HG02852 (cell line): ENCODE measurements around the gene JDP2.
"Not testable (repeated sequence)": the region's sequence is repeated elsewhere in the genome, so short reads cannot be mapped to it uniquely, and the experiment has no call there.

Experiments used
- ATAC-seq: cut with Tn5 transposase; IDR thresholded peaks from one replicate; pipeline ENCODE4 v1.9.1; 2021; ENCODE audit warnings: mild to moderate bottlenecking, moderate library complexity; ENCODE audit not compliant: unreplicated experiment

Gene JDP2

DNA sequence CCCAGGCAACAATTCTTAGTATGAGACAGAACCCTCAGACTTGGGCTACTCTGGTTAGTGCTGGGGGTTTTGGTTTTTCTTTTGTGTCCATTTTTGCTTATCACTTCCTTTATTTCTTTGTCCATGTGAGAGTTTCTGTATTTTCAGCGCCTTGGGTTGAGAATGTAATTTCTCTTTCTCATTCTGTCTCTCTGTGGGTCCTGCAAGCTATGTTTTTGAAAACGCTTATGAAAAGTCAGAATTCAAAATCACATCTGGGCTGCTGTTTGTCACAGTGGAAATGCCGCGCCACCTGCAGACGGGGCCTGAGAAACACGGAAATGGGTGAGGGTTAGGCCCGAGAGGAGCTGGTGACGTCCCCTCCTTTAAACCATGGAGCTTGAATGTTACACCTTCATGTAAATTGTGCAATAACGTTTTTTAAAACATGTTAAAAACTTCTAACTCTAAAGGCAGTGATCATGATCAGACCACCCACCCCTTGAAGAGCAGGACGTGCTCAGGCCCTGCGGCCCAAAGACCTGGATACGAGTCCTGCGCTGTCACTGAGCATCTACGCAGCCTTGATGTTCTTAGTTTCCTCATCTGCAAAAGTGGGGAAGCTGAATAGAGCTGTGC lies 26.1 kb downstream of the JDP2 start:
- no peak for ATAC-seq

DNA sequence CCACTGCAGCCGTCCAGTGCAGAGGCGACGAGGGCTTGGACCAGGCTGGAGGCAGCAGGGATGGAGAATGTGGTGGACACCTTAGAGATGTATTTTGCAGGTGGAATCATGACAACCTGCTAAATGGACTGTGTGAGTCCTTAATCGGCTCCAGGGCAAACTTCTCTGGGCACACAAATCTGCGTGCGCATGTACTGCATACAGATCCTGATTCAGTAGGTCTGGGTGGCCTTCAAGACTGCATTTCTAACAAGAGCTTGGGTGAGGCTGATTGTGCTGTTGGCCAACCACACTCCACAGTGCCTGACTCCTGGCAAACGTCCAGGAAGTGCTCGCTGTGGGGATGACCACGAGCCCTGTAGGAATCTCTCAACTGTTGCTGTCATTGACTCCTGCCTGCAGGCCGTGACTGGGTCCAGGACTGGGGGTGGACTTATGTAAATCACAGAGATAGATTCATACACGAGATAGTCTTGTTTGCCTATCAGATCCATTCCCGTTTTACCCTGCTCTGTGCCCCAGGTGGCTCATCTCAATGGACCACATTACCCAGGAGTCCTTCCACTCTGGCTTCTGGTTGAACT lies 27.2 kb downstream of the JDP2 start:
- ATAC-seq, result no peak

DNA sequence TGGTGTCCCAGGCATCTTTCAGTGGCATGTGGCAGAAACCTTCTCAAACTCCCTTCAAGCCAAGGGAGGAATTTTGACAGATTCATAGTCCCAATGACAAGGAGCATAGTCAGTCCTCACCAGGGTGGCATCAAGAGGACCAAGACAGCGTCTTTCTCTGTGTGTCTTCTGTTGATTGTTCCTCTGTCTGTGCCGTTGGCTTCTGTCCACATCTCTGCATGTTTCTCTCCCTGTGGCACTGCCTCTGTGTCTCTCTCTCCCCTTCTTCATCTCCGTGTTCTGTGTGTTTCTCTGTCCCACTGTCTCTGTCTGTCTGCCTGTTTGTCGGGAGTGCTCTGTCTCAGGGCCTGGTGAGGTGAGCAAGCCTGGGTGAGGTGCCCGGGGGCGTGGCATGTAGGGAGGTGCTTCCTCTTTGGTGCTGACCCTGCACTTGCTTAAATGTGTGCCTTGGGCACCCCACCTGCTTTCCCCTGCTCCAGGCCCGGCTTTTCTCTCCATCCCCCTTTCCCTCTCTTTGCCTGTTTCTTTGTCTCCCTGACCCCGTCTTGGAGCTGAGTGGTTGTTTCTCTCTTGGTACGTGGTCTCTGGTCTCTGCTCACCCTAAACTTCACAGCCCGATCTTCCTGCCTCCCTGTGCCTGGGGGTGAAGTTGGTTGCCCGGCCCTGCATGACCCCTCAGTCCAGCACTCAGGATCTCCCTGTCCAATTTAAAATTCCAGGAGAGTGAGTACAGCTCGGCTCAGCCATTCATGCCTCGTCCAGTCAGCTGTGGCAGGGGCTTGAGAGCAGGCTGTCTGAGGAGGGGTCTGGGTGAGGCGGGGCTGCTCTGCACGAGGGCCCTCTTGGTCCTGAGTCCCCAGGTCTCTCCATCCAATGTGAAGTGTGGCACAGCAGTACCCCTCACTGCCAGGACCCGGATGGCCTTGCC lies 28.5 kb downstream of the JDP2 start:
- no peak for ATAC-seq

DNA sequence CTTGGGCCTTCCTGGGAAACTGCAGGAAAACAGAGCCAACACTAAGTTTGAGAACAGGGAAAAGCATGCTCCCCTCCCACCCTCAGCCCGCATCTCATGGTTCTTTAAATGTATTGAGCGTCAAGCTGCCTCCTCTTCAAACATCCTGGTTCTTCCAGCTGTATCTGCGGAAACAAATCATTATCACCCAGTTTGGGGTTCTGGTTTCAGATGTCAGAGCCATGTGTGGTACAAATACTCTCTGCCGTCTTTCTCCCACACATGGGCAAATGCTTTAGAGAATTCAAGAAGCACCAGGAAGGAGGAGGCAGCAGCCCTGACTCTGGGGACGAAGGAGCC lies 29.1 kb downstream of the JDP2 start:
- ATAC-seq, result no peak

DNA sequence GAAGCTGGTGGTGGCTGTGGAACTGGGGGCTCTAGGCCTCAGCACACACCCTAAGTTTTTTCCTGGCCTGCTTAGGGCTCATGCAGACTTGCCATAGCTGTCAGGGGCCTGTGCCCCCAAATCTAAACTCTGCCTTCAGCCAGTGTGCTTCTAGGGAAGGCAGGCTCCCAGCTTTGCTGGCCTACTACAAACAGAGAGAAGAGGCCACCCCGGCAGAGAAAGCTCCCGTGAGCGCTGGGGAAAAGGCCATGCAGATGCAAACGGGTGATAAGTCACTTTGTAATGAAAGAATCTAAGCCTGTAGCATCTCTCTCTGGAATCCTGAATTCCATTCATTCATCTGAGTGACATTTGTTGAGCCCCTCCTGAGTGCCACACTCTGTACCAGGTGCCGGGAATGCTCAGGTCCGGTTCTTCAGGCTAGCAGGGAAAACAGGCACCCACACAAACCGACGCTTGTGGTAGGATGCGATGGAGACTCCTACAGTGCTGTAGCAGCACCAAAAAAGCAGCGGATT lies 29.9 kb downstream of the JDP2 start:
- no peak for ATAC-seq

DNA sequence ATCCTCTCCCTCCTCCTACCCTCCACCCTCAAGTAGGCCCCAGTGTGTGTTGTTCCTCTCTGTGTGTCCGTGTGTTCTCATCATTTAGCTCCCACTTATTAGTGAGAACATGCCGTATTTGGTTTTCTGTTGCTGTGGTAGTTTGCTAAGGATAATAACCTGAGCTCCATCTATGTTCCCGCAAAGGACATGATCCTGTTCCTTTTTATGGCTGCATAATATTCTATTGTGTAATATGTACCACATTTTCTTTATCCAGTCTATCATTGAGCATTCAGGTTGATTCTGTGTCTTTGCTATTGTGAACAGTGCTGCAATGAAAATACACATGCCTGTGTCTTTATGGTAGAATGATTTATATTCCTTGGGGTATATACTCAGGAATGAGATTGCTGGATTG lies 30.5 kb downstream of the JDP2 start:
- no peak for ATAC-seq

DNA sequence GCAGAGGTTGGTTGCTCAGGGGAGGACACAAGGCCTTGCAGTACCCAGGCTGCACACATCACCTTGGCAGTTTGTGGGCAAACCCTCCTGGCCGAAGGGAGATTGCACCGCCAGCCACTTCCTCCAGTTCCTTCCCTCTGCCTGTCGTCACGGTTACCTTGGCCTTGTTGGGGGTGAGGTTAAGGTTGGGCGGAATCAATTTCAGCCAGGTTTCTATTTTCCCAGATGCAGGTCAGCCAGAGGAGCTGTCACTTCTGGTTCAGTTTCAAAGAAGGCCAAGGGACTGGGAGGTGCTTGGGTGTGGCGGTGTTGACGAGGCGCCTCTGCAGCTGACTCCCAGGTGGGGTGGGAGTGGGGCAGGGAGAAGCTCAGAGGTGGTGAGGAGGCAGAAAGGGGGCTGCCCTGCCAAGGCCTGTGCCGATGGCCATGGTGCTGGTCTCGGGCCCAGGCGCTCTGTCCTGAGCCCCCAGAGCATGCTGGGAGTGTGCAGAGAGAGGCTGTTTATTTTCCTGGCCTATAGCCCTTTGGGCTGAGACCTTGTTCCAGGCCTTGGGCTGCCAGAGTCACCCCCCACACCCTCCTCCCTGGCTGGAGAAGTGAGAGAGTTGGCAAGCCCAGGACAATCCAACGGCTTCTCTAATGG lies 31.4 kb downstream of the JDP2 start:
- no peak for ATAC-seq

DNA sequence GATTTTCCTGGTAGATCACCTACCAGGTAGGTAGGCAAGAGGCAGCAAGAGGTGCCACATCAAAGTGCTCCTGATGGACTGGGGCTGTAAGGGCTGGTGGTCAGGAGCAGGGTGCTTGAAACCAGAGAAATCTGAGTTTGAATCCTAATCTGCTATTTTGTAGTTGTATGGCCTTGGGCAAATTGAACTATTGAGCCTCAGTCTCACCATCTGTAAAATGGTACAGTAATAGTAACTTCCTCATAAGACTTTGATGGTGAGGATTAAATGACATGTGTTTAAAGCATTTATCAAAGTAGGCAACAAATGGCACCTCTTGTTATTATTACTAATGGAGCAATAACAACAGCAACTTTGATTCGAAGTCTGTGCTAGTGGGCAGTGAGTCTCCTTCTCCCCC lies 32.0 kb downstream of the JDP2 start:
- ATAC-seq, result no peak

DNA sequence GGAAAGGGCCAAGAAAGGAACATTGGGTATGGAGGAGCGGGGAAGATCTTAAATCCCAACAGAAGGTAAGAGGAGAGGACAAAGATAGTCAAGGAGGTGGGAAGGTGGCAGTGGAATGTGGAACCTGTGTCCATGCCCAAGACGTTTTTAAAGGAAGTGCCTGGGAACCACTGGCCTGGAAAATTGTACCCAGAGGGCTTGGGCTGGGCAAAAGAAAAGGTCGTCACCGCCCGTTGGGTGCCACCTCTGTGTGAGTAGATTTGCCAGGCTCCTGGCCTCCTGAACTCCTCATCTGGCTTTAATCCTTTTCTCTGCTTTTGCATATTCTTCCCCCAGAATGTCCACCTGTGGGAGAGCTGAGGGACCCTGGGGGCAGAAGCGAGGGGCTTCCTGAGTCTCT lies 32.6 kb downstream of the JDP2 start:
- ATAC-seq, result no peak

DNA sequence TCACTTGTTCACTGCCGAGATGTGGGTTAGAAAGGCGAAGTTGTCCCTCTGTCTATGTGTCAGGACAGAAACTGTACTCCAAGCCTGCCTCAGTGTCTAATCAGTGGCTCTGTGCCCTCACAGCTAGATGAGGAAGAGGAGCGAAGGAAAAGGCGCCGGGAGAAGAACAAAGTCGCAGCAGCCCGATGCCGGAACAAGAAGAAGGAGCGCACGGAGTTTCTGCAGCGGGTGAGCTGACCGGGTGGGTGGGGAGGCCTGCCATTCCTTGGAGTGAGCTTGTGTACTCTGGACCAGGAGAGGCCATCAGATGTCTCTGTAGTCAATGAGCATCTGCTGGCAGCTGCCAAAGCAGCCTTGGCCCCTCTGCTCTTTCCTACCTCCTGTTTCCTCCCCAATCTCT lies 33.5 kb downstream of the JDP2 start:
- ATAC-seq, result no peak

DNA sequence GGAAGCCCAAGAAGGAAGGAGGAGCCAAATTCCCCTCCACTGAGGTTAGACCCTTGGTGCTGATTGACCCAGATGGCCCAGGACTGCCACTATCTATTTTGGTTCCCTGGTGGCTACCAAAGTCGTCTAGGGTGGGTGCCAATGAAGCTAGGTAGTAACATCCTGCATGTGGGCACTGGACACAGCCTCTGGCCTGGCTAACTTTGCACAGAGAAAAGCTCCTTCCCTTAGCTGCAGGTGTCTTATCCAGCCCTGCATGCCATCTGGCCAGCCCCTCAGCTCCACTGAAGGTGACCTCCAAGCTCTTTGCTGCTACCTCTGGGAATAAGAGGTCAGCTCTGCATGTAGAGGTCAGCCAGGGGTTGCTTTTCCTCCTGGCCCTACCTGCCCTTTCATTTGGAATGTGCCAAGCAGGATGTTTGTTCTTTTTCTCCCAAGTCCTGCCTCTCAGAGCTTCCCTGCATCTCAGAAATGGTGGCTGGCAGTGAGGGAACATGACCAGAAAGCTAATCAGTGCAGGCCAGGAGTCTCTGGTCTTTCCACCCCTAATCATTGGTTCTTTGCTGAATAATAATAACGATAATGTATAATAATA lies 34.0 kb downstream of the JDP2 start:
- ATAC-seq, result no peak

DNA sequence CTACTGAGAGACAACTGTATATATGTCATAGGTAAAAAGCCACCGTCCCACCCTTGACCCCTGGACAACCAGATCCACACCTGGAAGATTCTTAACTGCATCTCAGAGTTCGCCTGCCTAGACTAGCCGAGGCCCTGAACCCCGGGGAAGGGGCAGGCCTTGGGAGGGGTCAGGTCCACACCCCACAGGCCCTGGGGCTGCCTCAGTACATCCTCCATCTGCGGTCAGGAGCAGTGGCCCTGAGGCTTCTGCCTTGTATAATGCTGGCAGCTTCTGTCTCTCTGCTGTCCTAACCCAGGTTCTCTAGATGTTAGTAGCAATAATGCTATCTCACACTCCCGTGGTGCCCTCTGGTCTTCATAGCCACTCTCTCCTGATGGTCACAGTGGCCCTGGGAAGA lies 36.8 kb downstream of the JDP2 start:
- no peak for ATAC-seq

DNA sequence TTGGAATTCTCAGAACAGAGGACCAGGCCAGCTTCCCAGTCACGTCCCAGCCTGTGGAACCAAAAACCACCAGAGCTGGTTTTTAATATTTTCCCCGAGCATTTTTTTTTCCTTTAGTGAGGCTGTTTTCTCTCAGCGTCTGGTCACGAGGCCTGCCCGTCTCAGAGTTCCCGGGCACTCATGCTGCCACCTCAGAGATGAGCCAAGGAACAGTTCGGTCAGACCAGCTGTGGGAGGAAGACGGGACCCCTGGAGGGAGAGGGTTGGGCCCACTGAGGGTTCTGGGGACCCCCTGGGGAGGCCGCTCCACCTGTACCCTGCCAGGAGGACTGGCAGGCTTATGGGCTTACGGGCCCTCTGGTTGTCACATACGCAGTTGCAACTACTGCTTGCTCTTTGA lies 39.9 kb downstream of the JDP2 start:
- no peak for ATAC-seq

DNA sequence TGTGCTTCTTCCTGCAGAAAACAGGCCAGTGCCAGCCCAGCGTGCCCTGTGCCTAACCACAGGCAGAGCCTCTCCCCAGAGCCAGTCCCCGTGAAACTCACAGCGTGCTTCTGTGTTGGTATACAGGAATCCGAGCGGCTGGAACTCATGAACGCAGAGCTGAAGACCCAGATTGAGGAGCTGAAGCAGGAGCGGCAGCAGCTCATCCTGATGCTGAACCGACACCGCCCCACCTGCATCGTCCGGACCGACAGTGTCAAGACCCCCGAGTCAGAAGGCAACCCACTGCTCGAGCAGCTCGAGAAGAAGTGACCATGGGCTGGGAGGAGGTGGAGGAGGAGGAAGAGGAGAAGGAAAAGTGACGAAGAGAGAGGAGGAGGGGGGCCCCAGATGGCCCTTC lies 41.3 kb downstream of the JDP2 start:
- ATAC-seq, result no peak

DNA sequence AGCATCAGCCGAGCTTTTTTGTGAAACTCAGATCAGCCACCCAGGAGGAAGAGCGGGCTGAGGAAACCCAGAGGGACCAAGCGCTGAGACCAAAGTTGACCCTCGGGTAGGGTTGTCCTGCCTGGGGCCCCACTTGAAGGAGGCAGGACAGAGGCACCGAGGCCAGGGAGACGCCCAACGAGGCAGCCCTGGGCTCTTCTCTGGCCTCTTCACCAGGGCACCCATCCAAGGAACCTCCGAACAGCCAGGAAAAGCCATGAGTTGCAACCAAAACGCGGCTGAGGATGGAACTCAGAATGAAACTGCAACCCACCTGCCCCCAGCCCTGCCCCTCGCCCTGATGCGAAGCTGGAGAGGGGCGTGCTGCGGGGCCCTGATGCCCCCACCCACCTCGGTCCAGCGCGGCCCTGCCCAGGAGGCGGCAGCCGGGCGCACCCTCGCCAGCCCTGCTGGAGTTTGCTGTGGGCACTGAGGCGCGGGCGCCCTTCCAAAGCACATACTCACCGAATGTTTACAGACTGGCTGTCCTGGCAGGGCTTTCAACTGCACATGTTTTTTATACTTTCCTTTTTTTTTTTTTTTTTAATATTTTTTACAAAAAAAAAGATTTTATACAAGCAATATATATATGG lies 41.9 kb downstream of the JDP2 start:
- no peak for ATAC-seq

DNA sequence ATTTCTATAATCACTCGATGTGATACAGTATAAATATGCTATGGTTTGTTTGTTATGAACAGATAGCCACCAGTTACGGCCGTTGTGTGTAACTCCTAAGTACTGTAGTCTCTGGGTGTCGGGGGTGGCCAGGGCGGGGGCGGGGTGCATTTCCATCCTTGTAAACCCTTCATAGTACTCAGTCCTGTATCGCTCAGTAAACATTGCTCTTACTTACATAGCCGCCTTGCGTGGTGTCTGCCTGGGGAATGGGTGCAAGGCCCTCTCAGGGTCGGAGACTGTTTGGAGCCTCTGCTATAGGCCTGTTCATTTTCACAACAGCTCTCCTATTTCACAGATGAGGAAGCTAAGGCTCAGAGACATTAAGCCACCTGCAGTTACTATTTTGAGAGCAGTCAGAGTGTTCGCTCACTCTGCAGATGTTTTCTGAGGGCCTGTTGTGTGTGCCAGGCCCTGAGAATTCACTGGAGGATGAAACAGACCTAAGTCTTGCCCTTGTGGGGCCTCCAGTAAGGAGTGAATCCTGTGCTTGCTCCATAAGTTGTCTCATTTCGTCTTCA lies 42.5 kb downstream of the JDP2 start:
- no peak for ATAC-seq

DNA sequence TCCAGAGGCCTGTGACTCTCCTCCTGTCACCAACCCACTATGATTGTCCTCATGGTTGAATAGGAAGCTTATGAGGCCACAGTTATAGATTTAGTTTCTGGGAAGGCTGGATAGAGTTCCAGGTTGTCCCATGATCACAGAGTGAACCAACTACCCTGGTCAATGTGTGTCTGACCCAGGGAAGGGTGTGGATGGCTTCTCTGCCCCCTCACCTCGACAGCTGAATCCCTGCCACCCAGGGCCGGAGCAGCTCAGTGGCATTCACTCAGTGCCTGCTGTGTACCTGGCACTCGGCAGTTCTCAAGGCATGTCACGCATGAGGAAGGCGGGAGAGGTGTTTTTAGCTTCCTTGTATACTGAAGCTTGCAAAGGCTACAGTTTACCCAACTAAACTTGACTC lies 43.2 kb downstream of the JDP2 start:
- no peak for ATAC-seq

DNA sequence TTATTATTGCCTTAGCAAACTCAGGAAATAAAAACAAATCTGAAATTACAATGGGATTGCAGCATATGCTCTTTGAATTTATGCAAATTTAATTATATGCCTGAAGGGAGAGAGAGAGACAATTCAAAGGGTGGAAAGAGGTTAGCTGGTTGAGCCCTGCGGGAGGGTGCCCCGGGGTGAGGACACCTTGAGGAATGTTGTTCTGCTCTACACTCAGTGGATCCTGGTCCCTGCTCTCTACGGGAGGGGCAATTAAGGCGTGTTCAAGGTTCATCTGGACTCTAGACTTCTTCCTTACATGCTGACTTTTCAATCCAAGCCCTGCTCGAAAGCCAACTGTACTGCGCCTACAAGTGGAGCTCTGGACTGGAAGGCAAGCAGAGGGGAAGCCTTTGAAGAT lies 46.3 kb downstream of the JDP2 start:
- not testable (repeated sequence) for ATAC-seq

DNA sequence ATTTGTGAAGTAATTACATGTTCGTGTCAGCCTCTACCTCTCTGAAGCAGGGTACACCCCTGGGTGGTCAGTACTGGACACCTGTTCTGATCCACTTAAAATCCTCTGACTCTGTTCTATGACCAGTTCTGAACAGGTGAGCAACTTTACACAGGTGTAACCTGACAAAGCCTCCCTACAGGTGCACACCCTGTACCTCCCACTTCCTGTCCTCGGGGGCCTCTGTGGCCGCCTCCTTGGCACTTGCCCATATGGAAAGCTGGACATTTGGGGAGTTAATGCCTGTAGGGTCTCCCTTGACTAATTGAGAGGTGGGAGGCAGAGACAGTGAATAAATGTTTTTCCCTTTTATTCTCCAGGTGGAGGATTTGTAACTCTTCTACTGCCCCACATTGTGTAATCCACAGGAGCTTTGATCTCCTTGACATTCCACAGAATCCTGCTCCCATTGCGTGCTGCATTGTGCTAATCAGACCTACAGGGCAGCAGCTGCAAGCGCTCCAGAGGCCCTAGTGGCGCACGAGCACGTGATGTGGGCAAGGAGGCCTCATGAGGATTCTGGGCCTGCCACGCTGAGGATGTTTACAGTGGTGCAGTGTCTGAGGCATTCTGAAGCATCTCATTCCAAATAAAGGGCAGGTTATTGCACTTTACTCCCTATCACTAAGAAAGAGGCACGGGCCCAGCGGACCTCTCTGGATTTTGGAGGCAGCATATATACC lies 48.6 kb downstream of the JDP2 start:
- no peak for ATAC-seq

DNA sequence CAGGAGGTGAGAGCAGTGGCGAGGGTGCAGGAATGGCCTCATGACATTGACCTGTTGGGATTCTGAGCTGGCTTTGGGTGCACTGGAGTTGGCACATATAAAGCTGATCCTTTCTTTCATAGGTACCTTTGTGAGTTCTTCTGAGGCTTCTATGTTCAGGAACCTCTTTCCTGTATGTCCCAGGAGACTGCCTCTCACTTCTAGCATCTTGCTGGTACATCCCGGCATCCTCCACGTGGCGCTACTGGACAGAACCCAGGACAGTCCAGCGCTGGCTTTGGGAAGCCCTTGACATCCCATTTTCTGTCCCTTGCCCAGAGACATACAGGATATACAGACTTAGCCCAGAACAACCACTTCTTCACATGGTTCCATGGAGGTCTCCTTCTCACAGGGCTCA lies 50.1 kb downstream of the JDP2 start:
- no peak for ATAC-seq
